Measurements from ENCODE around the gene ENOX1. TPM values are rescaled to one million over a fixed set of nuclear protein-coding genes. Genes with fewer than 3 reads are reported as not detected.

Gene ENOX1
- total RNA-seq, 2 donors from 2014 or later: 1.3 to 2.4 TPM

DNA sequence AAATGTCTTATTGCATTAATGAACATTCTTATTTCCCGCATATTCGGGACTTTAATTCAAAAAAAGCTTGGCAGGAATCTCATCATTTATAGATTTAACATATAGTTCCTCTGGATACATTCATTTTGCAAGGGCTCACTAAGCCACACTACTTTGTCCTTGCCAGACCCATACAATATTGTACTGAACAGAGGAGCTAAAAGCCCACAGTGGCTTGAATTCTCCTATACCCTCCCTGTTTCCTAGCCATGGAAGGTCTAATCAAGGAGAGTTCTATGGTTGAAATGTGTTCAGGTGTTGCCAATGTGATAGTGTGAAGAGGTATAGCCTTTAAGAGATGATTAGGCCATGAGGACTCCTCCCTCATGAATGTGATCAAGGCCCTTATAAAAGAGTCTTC is 298.9 kb downstream of the ENOX1 start:
- no peak overlapping the region for H3K27ac ChIP-seq

DNA sequence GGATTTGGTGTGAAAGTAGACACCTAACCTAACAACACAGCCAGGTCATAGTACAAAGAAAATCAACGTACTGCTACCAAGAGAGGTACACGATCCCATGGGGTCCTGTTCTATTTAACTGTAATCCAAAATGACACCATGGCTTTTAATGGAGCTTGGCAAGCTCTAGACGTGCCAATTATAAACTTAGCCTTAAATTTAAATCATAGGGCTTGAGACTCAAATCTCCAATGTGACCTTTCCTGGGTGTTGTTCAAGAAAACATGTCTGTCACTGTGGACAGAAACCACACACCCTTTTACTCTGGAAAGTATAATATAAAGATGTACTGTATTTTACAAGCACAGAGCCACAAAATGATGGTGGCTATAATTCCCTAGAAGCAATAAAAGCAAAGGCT is 299.3 kb downstream of the ENOX1 start:
- no peaks in the 10 kb centered on the region for H3K9me3 ChIP-seq
- no peak overlapping the region for H3K4me3 ChIP-seq
- no peaks in the 10 kb centered on the region for H3K36me3 ChIP-seq
- H3K27ac ChIP-seq: no peak overlapping the region
- H3K4me1 ChIP-seq: no peaks in the 10 kb centered on the region
- no peaks in the 10 kb centered on the region for H3K27me3 ChIP-seq
- no peak for DNase-seq (ENCODE audit: low spot score)
- TF ChIP-seq, protein P1, sequence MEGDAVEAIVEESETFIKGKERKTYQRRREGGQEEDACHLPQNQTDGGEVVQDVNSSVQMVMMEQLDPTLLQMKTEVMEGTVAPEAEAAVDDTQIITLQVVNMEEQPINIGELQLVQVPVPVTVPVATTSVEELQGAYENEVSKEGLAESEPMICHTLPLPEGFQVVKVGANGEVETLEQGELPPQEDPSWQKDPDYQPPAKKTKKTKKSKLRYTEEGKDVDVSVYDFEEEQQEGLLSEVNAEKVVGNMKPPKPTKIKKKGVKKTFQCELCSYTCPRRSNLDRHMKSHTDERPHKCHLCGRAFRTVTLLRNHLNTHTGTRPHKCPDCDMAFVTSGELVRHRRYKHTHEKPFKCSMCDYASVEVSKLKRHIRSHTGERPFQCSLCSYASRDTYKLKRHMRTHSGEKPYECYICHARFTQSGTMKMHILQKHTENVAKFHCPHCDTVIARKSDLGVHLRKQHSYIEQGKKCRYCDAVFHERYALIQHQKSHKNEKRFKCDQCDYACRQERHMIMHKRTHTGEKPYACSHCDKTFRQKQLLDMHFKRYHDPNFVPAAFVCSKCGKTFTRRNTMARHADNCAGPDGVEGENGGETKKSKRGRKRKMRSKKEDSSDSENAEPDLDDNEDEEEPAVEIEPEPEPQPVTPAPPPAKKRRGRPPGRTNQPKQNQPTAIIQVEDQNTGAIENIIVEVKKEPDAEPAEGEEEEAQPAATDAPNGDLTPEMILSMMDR (IDR thresholded peaks at IDR 0.05): no peak

More for the DNA sequence above, 298.9 kb downstream of the ENOX1 start:
- Histone ChIP-seq H3K4me3 (no peak overlapping the region), H3K36me3 (no peaks in the 10 kb centered on the region), H3K4me1 (no peaks in the 10 kb centered on the region), H3K9me3 (no peaks in the 10 kb centered on the region), H3K27me3 (no peaks in the 10 kb centered on the region)
- TF ChIP-seq, protein P1 (IDR thresholded peaks at IDR 0.05): no peak
- DNase-seq (ENCODE audit: low spot score): no peak

DNA sequence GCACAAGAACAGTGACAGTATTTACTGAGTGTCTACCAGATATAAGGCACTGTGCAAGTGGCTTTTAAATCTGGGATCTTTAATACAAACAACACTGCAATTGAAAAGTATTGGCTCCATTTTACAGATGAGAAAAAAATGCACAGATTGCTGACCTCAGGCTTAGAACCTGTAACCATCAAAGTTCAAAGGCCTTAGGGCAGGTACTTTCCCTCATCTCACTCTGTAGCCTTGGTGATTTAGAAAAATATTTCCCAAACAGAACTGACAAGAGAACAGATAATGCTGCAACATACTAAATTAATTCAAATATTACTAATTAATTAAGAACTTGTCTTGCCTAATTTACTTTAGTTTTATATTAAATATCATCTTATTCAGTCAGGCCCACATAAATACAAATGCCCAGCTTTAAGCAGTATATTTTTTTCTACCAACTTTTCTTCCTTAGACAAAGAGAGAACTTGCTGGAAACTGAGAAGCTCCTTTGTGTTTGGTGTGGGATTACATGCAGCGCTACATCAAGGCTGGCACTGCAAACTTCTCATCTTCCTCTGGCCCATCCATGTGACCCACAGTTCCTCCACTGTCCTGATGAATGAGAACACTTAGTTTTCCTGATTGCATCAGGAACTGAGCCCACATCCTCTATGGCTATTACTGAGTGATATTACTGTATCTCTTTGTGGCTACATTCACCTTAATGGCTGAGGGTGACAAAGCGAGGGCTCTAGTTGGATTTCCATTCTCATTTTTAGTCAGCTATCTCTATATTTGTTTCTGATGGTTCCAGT is 302.1 kb downstream of the ENOX1 start:
- H3K4me3 ChIP-seq: no peak overlapping the region
- no peak overlapping the region for H3K27ac ChIP-seq
- TF ChIP-seq, protein P1 (IDR thresholded peaks at IDR 0.05): no peak
- H3K4me1 ChIP-seq: no peaks in the 10 kb centered on the region
- no peak for DNase-seq (ENCODE audit: low spot score)
- no peaks in the 10 kb centered on the region for H3K27me3 ChIP-seq
- no peaks in the 10 kb centered on the region for H3K36me3 ChIP-seq
- H3K9me3 ChIP-seq: no peaks in the 10 kb centered on the region

DNA sequence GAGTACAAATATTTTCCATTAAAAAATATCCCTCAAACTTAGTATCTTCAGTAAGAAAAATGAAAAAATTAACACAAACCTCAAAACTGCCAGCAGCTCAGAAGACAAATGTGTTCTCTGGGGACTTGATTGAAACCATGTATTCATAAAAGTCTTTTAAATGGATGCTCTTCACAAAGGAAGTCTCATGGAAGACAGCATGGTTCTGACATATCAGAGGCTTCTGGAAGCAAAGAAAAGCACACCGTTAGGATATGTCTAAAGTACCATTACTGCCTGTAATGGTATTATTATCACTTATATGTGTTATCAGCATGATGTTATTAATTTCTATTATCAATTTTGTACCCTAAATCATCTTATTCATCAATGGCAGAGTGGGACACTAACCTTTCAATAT is 302.8 kb downstream of the ENOX1 start:
- Histone ChIP-seq H3K27ac (no peak overlapping the region), H3K4me1 (no peaks in the 10 kb centered on the region), H3K9me3 (no peaks in the 10 kb centered on the region), H3K36me3 (no peaks in the 10 kb centered on the region), H3K4me3 (no peak overlapping the region), H3K27me3 (no peaks in the 10 kb centered on the region)
- TF ChIP-seq, protein P1 (IDR thresholded peaks at IDR 0.05): no peak
- no peak for DNase-seq (ENCODE audit: low spot score)

DNA sequence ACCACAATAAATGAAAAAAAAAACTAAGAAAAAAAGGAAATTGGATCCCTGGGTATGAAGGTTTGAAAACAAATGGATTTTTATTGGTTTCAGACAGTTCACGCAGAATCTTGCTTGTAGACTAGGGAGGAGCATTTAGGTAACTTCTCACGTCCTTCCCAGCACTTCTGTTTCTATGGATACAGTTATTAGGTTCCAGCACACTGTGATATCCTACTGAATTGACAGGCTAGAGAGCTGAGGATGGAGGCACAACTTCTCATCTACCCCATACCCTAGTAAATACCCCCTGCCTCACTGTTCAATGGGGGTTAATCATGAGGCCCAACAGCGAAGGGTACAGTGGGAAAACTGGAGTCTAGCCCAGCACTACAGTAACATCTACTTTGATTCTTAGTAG is 304.1 kb downstream of the ENOX1 start:
- TF ChIP-seq, protein P1 (IDR thresholded peaks at IDR 0.05): no peak
- no peaks in the 10 kb centered on the region for H3K4me1 ChIP-seq
- no peak overlapping the region for H3K27ac ChIP-seq
- no peaks in the 10 kb centered on the region for H3K9me3 ChIP-seq
- no peak overlapping the region for H3K4me3 ChIP-seq
- DNase-seq (ENCODE audit: low spot score): no peak
- H3K36me3 ChIP-seq: no peaks in the 10 kb centered on the region
- H3K27me3 ChIP-seq: no peaks in the 10 kb centered on the region

DNA sequence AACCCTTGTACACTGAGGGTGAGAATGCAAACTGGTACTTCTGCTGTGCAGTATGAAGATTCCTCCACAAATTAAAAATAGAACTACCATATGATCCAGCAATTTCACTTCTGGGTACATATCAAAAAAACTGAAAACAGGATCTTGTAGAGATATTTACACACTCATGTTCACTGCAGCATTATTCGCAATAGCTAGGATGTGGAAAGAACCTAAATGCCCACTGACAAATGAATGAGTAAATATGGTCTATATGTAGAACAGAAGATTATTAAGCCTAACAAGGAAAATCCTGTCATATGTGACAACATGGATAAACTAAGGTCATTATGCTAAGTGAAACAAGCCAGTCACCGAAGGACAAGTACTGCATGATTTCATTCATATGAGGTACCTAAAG is 304.7 kb downstream of the ENOX1 start:
- H3K9me3 ChIP-seq: no peaks in the 10 kb centered on the region
- H3K27me3 ChIP-seq: no peaks in the 10 kb centered on the region
- no peak overlapping the region for H3K4me3 ChIP-seq
- no peaks in the 10 kb centered on the region for H3K4me1 ChIP-seq
- DNase-seq (ENCODE audit: low spot score): no peak
- TF ChIP-seq, protein P1 (IDR thresholded peaks at IDR 0.05): no peak
- H3K27ac ChIP-seq: no peak overlapping the region
- H3K36me3 ChIP-seq: no peaks in the 10 kb centered on the region
